Measurements from ENCODE around the gene D2HGDH.

DNA sequence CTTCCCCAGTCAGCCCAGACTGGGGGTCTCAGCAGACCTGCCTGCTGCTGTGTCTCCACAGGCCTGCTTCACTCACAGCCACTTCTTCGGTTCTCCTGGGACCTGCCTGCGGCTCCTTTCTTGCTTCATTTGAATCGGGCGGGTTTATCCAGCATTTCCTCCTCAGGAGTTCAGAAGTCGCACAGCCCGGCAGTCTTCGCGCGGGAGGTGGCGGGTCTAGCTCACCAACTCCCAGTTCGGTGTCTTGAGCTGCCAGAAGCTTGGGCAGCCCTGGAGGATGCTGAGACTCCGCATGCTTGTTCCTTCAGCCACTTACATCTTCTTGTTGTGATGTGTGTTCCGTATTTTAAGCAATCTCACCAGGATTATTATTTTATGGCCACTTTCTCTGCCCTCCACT is 10.8 kb downstream of the D2HGDH start:
- TF ChIP-seq, protein P1, sequence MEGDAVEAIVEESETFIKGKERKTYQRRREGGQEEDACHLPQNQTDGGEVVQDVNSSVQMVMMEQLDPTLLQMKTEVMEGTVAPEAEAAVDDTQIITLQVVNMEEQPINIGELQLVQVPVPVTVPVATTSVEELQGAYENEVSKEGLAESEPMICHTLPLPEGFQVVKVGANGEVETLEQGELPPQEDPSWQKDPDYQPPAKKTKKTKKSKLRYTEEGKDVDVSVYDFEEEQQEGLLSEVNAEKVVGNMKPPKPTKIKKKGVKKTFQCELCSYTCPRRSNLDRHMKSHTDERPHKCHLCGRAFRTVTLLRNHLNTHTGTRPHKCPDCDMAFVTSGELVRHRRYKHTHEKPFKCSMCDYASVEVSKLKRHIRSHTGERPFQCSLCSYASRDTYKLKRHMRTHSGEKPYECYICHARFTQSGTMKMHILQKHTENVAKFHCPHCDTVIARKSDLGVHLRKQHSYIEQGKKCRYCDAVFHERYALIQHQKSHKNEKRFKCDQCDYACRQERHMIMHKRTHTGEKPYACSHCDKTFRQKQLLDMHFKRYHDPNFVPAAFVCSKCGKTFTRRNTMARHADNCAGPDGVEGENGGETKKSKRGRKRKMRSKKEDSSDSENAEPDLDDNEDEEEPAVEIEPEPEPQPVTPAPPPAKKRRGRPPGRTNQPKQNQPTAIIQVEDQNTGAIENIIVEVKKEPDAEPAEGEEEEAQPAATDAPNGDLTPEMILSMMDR (IDR thresholded peaks at IDR 0.05; ENCODE audit: control extremely low read depth in 1 of 3, insufficient read depth in 1 of 3, low read depth in 1 of 3, low read length in 3 of 3), result no peak
- TF ChIP-seq TAF1 (IDR thresholded peaks at IDR 0.05; ENCODE audit: low read depth, low read length) (no peak), RFX5 (IDR thresholded peaks at IDR 0.05; ENCODE audit: borderline replicate concordance, low read depth, low read length) (no peak), GABPA (IDR thresholded peaks at IDR 0.05; ENCODE audit: borderline replicate concordance, insufficient read depth, low read length) (no peak), HDAC2 (IDR thresholded peaks at IDR 0.05; ENCODE audit: borderline replicate concordance in 1 of 2, low read depth in 2 of 2, low read length in 2 of 2) (no peak), HDAC6 (IDR thresholded peaks at IDR 0.05; ENCODE audit: low read depth, low read length) (no peak), POLR2AphosphoS5 (IDR thresholded peaks at IDR 0.05; ENCODE audit: low read depth, low read length) (no peak), RBBP5 (IDR thresholded peaks at IDR 0.05; ENCODE audit: borderline replicate concordance, low read depth, low read length) (no peak), RAD21 (IDR thresholded peaks at IDR 0.05 in 1 of 2, conservative IDR thresholded peaks at IDR 0.05 in 1 of 2; ENCODE audit: low read depth in 2 of 2, low read length in 2 of 2) (no peak)
